Peyer's patch (tissue), 4 donors: ENCODE data around the gene TCEA2. TPM values are rescaled to one million over a fixed set of nuclear protein-coding genes. Genes with fewer than 3 reads are reported as not detected.
A peak's percentile ranks its signal among the peaks of the same experiment; 100 is the strongest.

ENCODE experiments used
- DNase-seq, 3 donors: peaks; one replicate each; pipeline ENCODE4 v3.0.0-alpha.2; 2017 to 2019
- H3K27ac ChIP-seq, 4 donors: fragments of 200-600 bp; sonication (generic); one replicate each; pipeline ENCODE4 v1.5.1; 2016 to 2019
- H3K27me3 ChIP-seq, 2 donors: fragments of 200-600 bp; sonication (generic); one replicate each; pipeline ENCODE4 v1.5.1; 2019
- H3K36me3 ChIP-seq, 3 donors: fragments of 200-600 bp; sonication (generic); one replicate each; pipeline ENCODE4 v1.5.1; 2016 to 2019
- H3K4me1 ChIP-seq, 4 donors: fragments of 200-600 bp; sonication (generic); one replicate each; pipeline ENCODE4 v1.5.1; 2016 to 2019
- H3K4me3 ChIP-seq, 4 donors: fragments of 200-600 bp; sonication (generic); 1 replicate in 3 of 4; 2 replicates in 1 of 4; pipeline ENCODE4 v1.5.1; 2016 to 2019; ENCODE audit warnings: mild to moderate bottlenecking in 1 of 4
- H3K9me3 ChIP-seq, 4 donors: fragments of 200-600 bp; sonication (generic); one replicate each; pipeline ENCODE4 v1.5.1; 2016 to 2019; ENCODE audit warnings: mild to moderate bottlenecking in 1 of 4
- POLR2A ChIP-seq, 2 donors: fragments of 450-650 bp; IDR thresholded peaks; one replicate each; pipeline ENCODE4 v1.5.1; 2017; ENCODE audit warnings: antibody characterized with exemption in 2 of 2, mild to moderate bottlenecking in 2 of 2, moderate library complexity in 2 of 2
- total RNA-seq, 4 donors: library from RNA; depleted of rRNA; stranded (reverse); fragments of >200 nt; gene quantifications; one replicate each; pipeline ENCODE4 v1.1.0, GENCODE V29; 2016
- TF ChIP-seq, protein P1 (sequence below), 6 experiments: fragments of 450-650 bp in 4 of 6; fragments of 200-600 bp in 2 of 6; sonication (generic) in 1 of 6; IDR thresholded peaks; one replicate each; pipeline ENCODE4 v1.5.1; 2017 to 2019; ENCODE audit warnings: antibody characterized with exemption in 6 of 6, mild to moderate bottlenecking in 3 of 6, moderate library complexity in 1 of 6

Gene TCEA2
- total RNA-seq, 4 donors from 2014 or later, result 4.7 to 19.8 (median 8.3) TPM

- Histone ChIP-seq H3K4me1 (peaks cover 0 to 13% (median 12%) of the 10 kb centered on the region in 4 donors), H3K36me3 (no peaks in the 10 kb centered on the region), H3K27me3 (peaks cover 0 to 19% of the 10 kb centered on the region in 2 donors), H3K27ac (peak overlapping the region in 2 of 4 donors; percentile 46 to 49), H3K4me3 (no peak overlapping the region), H3K9me3 (no peaks in the 10 kb centered on the region)
- TF ChIP-seq, protein P1, sequence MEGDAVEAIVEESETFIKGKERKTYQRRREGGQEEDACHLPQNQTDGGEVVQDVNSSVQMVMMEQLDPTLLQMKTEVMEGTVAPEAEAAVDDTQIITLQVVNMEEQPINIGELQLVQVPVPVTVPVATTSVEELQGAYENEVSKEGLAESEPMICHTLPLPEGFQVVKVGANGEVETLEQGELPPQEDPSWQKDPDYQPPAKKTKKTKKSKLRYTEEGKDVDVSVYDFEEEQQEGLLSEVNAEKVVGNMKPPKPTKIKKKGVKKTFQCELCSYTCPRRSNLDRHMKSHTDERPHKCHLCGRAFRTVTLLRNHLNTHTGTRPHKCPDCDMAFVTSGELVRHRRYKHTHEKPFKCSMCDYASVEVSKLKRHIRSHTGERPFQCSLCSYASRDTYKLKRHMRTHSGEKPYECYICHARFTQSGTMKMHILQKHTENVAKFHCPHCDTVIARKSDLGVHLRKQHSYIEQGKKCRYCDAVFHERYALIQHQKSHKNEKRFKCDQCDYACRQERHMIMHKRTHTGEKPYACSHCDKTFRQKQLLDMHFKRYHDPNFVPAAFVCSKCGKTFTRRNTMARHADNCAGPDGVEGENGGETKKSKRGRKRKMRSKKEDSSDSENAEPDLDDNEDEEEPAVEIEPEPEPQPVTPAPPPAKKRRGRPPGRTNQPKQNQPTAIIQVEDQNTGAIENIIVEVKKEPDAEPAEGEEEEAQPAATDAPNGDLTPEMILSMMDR (IDR thresholded peaks at IDR 0.05), result no peak
- TF ChIP-seq POLR2A (IDR thresholded peaks at IDR 0.05), result no peak
- DNase-seq, result no peak
Measured at GRCh38 chr20:64053841-64054661, 8.9 kb upstream of the TCEA2 start.

GRCh38 chr20:64055396-64055892, 7.6 kb upstream of the TCEA2 start:
- no peak for TF ChIP-seq POLR2A (IDR thresholded peaks at IDR 0.05)
- TF ChIP-seq, protein P1 (IDR thresholded peaks at IDR 0.05), result no peak
- DNase-seq, result no peak
- Histone ChIP-seq H3K4me3 (no peak overlapping the region), H3K36me3 (no peaks in the 10 kb centered on the region), H3K4me1 (peaks cover 0 to 13% (median 5%) of the 10 kb centered on the region in 4 donors), H3K27me3 (peaks cover 0 to 8% of the 10 kb centered on the region in 2 donors), H3K9me3 (no peaks in the 10 kb centered on the region), H3K27ac (peak overlapping the region in 3 of 4 donors; percentile 27 to 58 (median 31))

DNA sequence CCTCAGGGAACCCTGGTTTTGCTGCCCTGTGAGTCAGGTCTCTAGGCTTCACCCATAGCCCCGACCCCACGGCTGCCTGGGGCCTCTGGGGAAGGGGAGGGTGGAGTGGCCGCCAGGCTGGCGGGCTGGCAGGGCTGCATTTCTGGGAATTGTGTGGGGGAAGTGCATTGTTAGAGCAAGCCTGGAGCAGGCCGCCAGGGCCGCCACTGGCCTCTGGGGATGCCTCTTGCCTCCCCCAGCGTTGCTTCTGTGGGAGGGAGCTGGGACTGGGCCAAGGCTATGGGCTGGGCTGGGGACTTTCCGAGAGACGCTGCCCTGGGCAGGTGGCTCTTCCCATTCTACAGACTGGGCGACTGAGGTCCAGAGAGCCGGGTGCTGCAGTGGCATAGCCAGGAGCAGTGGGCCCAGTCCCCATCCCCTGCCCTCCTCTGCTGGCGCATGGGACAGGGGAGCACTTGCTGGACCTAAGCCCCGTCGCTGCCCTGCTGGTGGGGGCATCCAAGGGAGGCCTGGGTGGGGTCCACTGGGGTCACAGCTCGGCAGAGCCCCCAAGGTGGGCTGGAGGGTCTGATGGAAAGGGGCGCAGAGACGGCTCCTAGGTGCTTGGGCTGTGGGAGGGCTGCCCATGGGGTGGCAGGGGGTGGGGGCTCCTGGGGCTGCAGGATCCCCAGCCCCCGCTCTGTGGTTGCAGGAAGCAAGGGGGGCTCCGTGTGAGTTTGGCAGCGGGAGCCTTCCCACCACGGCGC, 6.9 kb upstream of the TCEA2 start:
- Histone ChIP-seq H3K4me1 (peaks cover 0 to 13% (median 4%) of the 10 kb centered on the region in 4 donors), H3K27ac (peak overlapping the region in 3 of 4 donors; percentile 27 to 61 (median 31)), H3K27me3 (peaks cover 0 to 3% of the 10 kb centered on the region in 2 donors), H3K9me3 (no peaks in the 10 kb centered on the region), H3K4me3 (no peak overlapping the region), H3K36me3 (no peaks in the 10 kb centered on the region)
- DNase-seq, result no peak
- TF ChIP-seq POLR2A (IDR thresholded peaks at IDR 0.05), result no peak
- TF ChIP-seq, protein P1 (IDR thresholded peaks at IDR 0.05), result no peak

DNA sequence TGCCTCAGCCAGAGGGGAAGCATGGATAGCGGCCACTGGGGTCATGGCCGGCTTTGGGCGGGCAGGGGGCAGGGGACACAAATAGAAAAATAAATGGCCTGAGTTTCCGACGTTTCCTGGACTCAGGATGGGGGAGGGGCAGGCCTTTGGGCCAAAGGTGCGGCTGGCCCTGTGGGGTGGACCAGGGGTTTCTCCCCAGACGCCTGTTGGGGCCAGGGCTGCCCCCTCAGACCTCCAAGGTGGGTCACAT, 6.4 kb upstream of the TCEA2 start:
- TF ChIP-seq, protein P1 (IDR thresholded peaks at IDR 0.05), result no peak
- TF ChIP-seq POLR2A (IDR thresholded peaks at IDR 0.05), result no peak
- no peak for DNase-seq
- peaks cover 0 to 13% (median 4%) of the 10 kb centered on the region in 4 donors for H3K4me1 ChIP-seq
- no peaks in the 10 kb centered on the region for H3K36me3 ChIP-seq
- no peaks in the 10 kb centered on the region for H3K27me3 ChIP-seq
- H3K27ac ChIP-seq, result peak overlapping the region in 3 of 4 donors; percentile 14 to 61 (median 31)
- H3K4me3 ChIP-seq, result no peak overlapping the region
- no peaks in the 10 kb centered on the region for H3K9me3 ChIP-seq

DNA sequence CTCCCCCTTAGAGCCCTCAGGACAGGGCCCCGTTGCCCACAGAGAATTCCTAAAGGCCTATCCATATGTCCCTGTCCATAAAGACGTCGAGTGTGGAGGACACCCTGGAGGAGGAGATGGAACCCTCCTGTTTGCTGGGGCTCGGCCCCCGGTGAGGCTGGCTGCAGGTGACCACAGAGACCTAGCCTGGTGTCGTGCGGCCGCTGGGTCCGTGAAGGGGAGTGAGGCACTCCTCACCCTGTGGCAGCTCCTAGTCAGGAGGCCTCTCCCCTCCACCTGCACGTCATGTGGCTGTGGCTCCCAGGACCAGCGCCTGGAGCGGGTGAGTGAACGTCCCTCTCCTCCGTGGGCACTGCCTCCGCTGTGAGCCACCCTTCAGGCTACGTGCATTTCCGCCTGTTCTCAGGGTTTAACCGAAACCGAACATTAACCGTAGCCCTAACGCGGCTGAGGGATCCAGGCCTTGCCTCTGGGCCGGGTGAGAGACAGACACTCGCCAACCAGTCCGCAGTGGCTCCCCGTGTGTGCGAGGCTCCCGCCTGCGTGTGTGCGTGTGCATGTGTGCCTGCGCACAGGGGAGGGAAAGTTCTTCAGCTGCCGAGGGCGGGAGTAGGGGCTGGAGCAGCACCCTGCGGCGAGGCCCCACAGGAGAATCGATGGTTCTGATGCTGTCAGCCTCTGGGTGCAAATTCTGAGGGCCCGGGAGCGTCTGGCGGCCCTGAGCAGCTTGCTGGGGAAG, 5.9 kb upstream of the TCEA2 start:
- Histone ChIP-seq H3K36me3 (no peaks in the 10 kb centered on the region), H3K9me3 (no peaks in the 10 kb centered on the region), H3K4me3 (peak overlapping the region in 1 of 4 donors; percentile 4), H3K27me3 (no peaks in the 10 kb centered on the region), H3K4me1 (peaks cover 0 to 13% (median 4%) of the 10 kb centered on the region in 4 donors), H3K27ac (peak overlapping the region; percentile 14 to 61 (median 21))
- no peak for DNase-seq
- no peak for TF ChIP-seq POLR2A (IDR thresholded peaks at IDR 0.05)
- TF ChIP-seq, protein P1 (IDR thresholded peaks at IDR 0.05), result no peak
